ENCODE results near the gene ELAVL2. TPM values are rescaled to one million over a fixed set of nuclear protein-coding genes. Genes with fewer than 3 reads are reported as not detected.

The ELAVL2 gene
- total RNA-seq, 1 experiment from 2014 or later, result not detected

- Histone ChIP-seq H3K9me2 (ENCODE audit: insufficient read depth) (no peaks in the 10 kb centered on the region), H3K27me3 (ENCODE audit: insufficient read depth, low read depth) (no peaks in the 10 kb centered on the region), H3K4me1 (replicated peaks; ENCODE audit: insufficient read depth) (no peaks in the 10 kb centered on the region), H3K4me3 (no peak overlapping the region), H3F3A (ENCODE audit: insufficient read depth, low read depth) (no peaks in the 10 kb centered on the region), H3K4me2 (no peak overlapping the region), H4K20me1 (ENCODE audit: insufficient read depth) (no peaks in the 10 kb centered on the region), H2AFZ (no peak overlapping the region), H3K9me3 (ENCODE audit: insufficient read depth, low read depth) (no peaks in the 10 kb centered on the region), H3K36me3 (ENCODE audit: low read depth) (no peaks in the 10 kb centered on the region), H3K79me2 (ENCODE audit: low read depth) (no peaks in the 10 kb centered on the region), H3K27ac (no peak overlapping the region)
- intact Hi-C loops (cut with micrococcal nuclease; ENCODE audit: unreplicated experiment), result no loop called here
- CTCF ChIA-PET, result no interaction called here
- POLR2A ChIA-PET (ENCODE audit: unreplicated experiment), result no interaction called here
- no TSS peak for BruUV-seq (replicated peaks)
- TF ChIP-seq CTCF (conservative IDR thresholded peaks at IDR 0.05) (no peak), EZH2 (IDR thresholded peaks at IDR 0.05; ENCODE audit: low read depth) (no peak)
- DNase-seq, result no peak
These were observed 53.7 kb downstream of the ELAVL2 start for GRCh38 chr9:23772385-23772783.

GRCh38 chr9:23771746-23772384 is 54.2 kb downstream of the ELAVL2 start:
- Histone ChIP-seq H3K4me1 (replicated peaks; ENCODE audit: insufficient read depth) (no peaks in the 10 kb centered on the region), H4K20me1 (ENCODE audit: insufficient read depth) (no peaks in the 10 kb centered on the region), H3F3A (ENCODE audit: insufficient read depth, low read depth) (no peaks in the 10 kb centered on the region), H3K79me2 (ENCODE audit: low read depth) (no peaks in the 10 kb centered on the region), H3K27me3 (ENCODE audit: insufficient read depth, low read depth) (no peaks in the 10 kb centered on the region), H3K9me3 (ENCODE audit: insufficient read depth, low read depth) (no peaks in the 10 kb centered on the region), H3K27ac (no peak overlapping the region), H3K9me2 (ENCODE audit: insufficient read depth) (no peaks in the 10 kb centered on the region), H3K36me3 (ENCODE audit: low read depth) (no peaks in the 10 kb centered on the region), H3K4me2 (no peak overlapping the region), H3K4me3 (no peak overlapping the region), H2AFZ (no peak overlapping the region)
- ChIA-PET CTCF (no interaction called here), POLR2A (ENCODE audit: unreplicated experiment) (no interaction called here)
- no peak for DNase-seq
- TF ChIP-seq EZH2 (IDR thresholded peaks at IDR 0.05; ENCODE audit: low read depth), result no peak
- no peak for TF ChIP-seq CTCF (conservative IDR thresholded peaks at IDR 0.05)
- BruUV-seq (replicated peaks), result no TSS peak
- intact Hi-C loops (cut with micrococcal nuclease; ENCODE audit: unreplicated experiment), result no loop called here

- no peak for TF ChIP-seq EZH2 (IDR thresholded peaks at IDR 0.05; ENCODE audit: low read depth)
- TF ChIP-seq CTCF (conservative IDR thresholded peaks at IDR 0.05), result no peak
- CTCF ChIA-PET, result no interaction called here
These were observed 56.6 kb downstream of the ELAVL2 start for GRCh38 chr9:23769307-23769935.

More at GRCh38 chr9:23769307-23769935, 56.6 kb downstream of the ELAVL2 start:
- Histone ChIP-seq H3K36me3 (ENCODE audit: low read depth) (no peaks in the 10 kb centered on the region), H4K20me1 (ENCODE audit: insufficient read depth) (no peaks in the 10 kb centered on the region), H3K4me2 (0 out of 2 replicates have a peak overlapping the region, but pooled peaks have one; percentile 4), H2AFZ (no peak overlapping the region), H3K9me2 (ENCODE audit: insufficient read depth) (no peaks in the 10 kb centered on the region), H3K79me2 (ENCODE audit: low read depth) (no peaks in the 10 kb centered on the region), H3F3A (ENCODE audit: insufficient read depth, low read depth) (no peaks in the 10 kb centered on the region), H3K4me3 (no peak overlapping the region), H3K27me3 (ENCODE audit: insufficient read depth, low read depth) (no peaks in the 10 kb centered on the region), H3K9me3 (ENCODE audit: insufficient read depth, low read depth) (no peaks in the 10 kb centered on the region), H3K4me1 (replicated peaks; ENCODE audit: insufficient read depth) (no peaks in the 10 kb centered on the region), H3K27ac (no peak overlapping the region)
- BruUV-seq (replicated peaks), result no TSS peak
- POLR2A ChIA-PET (ENCODE audit: unreplicated experiment), result no interaction called here
- DNase-seq, result peak in 1 of 2 experiments; percentile 68
- intact Hi-C loops (cut with micrococcal nuclease; ENCODE audit: unreplicated experiment), result no loop called here
